GM12872 (cell line): ENCODE results near the gene GSTA4.

Source experiments
- CTCF ChIP-seq: IDR thresholded peaks from 3 replicates; pipeline ENCODE4 v1.5.1; 2011; ENCODE audit warnings: low read depth, mild to moderate bottlenecking, low read length, moderate library complexity; ENCODE audit not compliant: insufficient read depth

The GSTA4 gene

GRCh38 chr6:52953911-52954839 lies 40.9 kb downstream of the GSTA4 start:
- TF ChIP-seq CTCF, result no peak

DNA sequence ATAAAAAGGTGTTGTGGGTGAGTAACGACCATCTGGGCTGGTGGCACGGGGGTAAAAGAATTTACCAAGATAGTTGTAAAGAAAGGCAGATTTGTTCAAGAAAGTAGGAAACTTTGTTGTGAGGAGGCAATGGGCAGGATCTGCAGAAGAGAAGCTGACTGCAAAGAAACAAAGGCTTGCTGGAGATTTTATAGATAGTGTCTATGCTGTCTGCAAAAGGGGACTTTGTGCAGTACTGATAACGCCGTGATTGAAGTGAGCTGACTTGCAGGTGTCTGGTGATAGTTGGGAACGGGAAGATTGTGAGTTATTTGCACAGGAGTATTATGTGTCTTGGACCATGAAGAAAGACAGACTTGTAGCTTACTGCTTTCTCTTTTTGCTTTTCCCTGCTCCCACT lies 48.8 kb downstream of the GSTA4 start:
- no peak for TF ChIP-seq CTCF

- no peak for TF ChIP-seq CTCF
Observed at GRCh38 chr6:52942221-52942620, 52.9 kb downstream of the GSTA4 start.

GRCh38 chr6:52937908-52938307 lies 57.2 kb downstream of the GSTA4 start:
- TF ChIP-seq CTCF, result no peak

DNA sequence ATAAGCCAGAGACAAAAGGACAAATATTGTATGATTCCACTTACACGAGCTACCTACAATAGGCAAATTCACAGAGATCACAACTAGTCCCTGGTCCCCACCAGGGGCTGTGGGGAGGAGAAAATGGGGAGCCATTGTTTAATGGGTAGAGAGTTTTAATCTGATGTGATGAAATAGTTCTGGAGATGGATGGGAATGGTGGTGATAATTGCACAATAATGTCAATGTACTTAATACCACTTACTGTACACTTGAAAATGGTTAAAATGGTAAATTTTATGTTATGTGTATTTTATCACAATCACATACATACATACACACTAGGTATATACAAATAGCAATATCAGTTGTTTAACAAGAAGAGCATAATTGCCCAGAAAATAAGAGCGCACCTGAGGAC lies 61.3 kb downstream of the GSTA4 start:
- TF ChIP-seq CTCF, result no peak

GRCh38 chr6:52931351-52931750 lies 63.7 kb downstream of the GSTA4 start:
- TF ChIP-seq CTCF, result no peak

- TF ChIP-seq CTCF, result no peak
Observed at GRCh38 chr6:52929321-52930164, 65.5 kb downstream of the GSTA4 start.
